Astrocyte (in vitro differentiated cells and primary cell): Measurements from ENCODE around the gene GGCX. TPM values are rescaled to one million over a fixed set of nuclear protein-coding genes. Genes with fewer than 3 reads are reported as not detected.
A peak's percentile ranks its signal among the peaks of the same experiment; 100 is the strongest.

Experiments used
- DNase-seq: peaks from one replicate; pipeline ENCODE4 v3.0.0-alpha.2; 2010; ENCODE audit warnings: low read depth
- FAIRE-seq: peaks from 2 replicates; lab custom pipeline; 2011; peaks lifted over from hg19 to GRCh38; lab: Jason Lieb, UNC
- H2AFZ ChIP-seq: 2 replicates; pipeline ENCODE4 v1.6.0; 2012; ENCODE audit warnings: low read depth, low read length, inconsistent platforms
- H3K27ac ChIP-seq: 2 replicates; pipeline ENCODE4 v1.5.1; 2011; ENCODE audit warnings: low read depth, low read length, inconsistent platforms
- H3K27me3 ChIP-seq: 2 replicates; pipeline ENCODE4 v1.6.0; 2011; ENCODE audit warnings: low read length, inconsistent platforms; ENCODE audit not compliant: insufficient read depth
- H3K36me3 ChIP-seq: 2 replicates; pipeline ENCODE4 v1.5.1; 2011; ENCODE audit warnings: low read length, inconsistent platforms; ENCODE audit not compliant: insufficient read depth
- H3K4me1 ChIP-seq: 2 replicates; pipeline ENCODE4 v1.5.1; 2011; ENCODE audit warnings: low read length, inconsistent platforms; ENCODE audit not compliant: insufficient read depth
- H3K4me2 ChIP-seq: 2 replicates; pipeline ENCODE4 v1.6.0; 2012; ENCODE audit warnings: low read length, inconsistent platforms
- H3K4me3 ChIP-seq: 2 replicates; pipeline ENCODE4 v1.5.1; 2011; ENCODE audit warnings: low read depth, mild to moderate bottlenecking, low read length, inconsistent platforms; ENCODE audit not compliant: insufficient read depth
- H3K79me2 ChIP-seq: 2 replicates; pipeline ENCODE4 v1.6.0; 2012; ENCODE audit warnings: mild to moderate bottlenecking, low read length, inconsistent platforms; ENCODE audit not compliant: insufficient read depth
- H3K9ac ChIP-seq: 2 replicates; pipeline ENCODE4 v1.6.0; 2012; ENCODE audit warnings: mild to moderate bottlenecking, low read length, inconsistent platforms
- H3K9me3 ChIP-seq: 2 replicates; pipeline ENCODE4 v1.5.1; 2012; ENCODE audit warnings: low read depth, mild to moderate bottlenecking, low read length, inconsistent platforms; ENCODE audit not compliant: insufficient read depth
- H4K20me1 ChIP-seq: 2 replicates; pipeline ENCODE4 v1.6.0; 2012; ENCODE audit warnings: low read length, inconsistent platforms; ENCODE audit not compliant: insufficient read depth
- H3K27ac Mint-ChIP-seq: one replicate; pipeline ENCODE4 v1.8.0; 2021; ENCODE audit warnings: mild to moderate bottlenecking, mixed read lengths; ENCODE audit not compliant: unreplicated experiment
- H3K27me3 Mint-ChIP-seq: one replicate; pipeline ENCODE4 v1.8.0; 2021; ENCODE audit warnings: low read depth, mixed read lengths; ENCODE audit not compliant: unreplicated experiment
- H3K36me3 Mint-ChIP-seq: one replicate; pipeline ENCODE4 v1.8.0; 2021; ENCODE audit warnings: low read depth, mixed read lengths; ENCODE audit not compliant: unreplicated experiment
- H3K4me1 Mint-ChIP-seq: one replicate; pipeline ENCODE4 v1.8.0; 2021; ENCODE audit warnings: low read depth, mixed read lengths; ENCODE audit not compliant: unreplicated experiment
- H3K4me3 Mint-ChIP-seq: one replicate; pipeline ENCODE4 v1.8.0; 2021; ENCODE audit warnings: mild to moderate bottlenecking, moderate library complexity, mixed read lengths; ENCODE audit not compliant: unreplicated experiment
- H3K9me3 Mint-ChIP-seq: one replicate; pipeline ENCODE4 v1.8.0; 2021; ENCODE audit warnings: mild to moderate bottlenecking, mixed read lengths; ENCODE audit not compliant: unreplicated experiment
- EZH2 ChIP-seq: IDR thresholded peaks from 2 replicates; pipeline ENCODE4 v1.6.1; 2012; ENCODE audit warnings: mild to moderate bottlenecking, low read length, inconsistent platforms; ENCODE audit not compliant: insufficient read depth
- total RNA-seq: library from RNA; stranded (reverse); gene quantifications from 2 replicates; pipeline ENCODE4 v1.2.1, GENCODE V29; 2021
- TF ChIP-seq, protein P1 (sequence below): IDR thresholded peaks from 2 replicates; pipeline ENCODE4 v1.5.1; 2011; ENCODE audit warnings: low read depth, mild to moderate bottlenecking, inconsistent platforms, low read length, moderate library complexity; ENCODE audit not compliant: insufficient read depth

The GGCX gene
- total RNA-seq, 1 donor from 2014 or later: 79.0 TPM

DNA sequence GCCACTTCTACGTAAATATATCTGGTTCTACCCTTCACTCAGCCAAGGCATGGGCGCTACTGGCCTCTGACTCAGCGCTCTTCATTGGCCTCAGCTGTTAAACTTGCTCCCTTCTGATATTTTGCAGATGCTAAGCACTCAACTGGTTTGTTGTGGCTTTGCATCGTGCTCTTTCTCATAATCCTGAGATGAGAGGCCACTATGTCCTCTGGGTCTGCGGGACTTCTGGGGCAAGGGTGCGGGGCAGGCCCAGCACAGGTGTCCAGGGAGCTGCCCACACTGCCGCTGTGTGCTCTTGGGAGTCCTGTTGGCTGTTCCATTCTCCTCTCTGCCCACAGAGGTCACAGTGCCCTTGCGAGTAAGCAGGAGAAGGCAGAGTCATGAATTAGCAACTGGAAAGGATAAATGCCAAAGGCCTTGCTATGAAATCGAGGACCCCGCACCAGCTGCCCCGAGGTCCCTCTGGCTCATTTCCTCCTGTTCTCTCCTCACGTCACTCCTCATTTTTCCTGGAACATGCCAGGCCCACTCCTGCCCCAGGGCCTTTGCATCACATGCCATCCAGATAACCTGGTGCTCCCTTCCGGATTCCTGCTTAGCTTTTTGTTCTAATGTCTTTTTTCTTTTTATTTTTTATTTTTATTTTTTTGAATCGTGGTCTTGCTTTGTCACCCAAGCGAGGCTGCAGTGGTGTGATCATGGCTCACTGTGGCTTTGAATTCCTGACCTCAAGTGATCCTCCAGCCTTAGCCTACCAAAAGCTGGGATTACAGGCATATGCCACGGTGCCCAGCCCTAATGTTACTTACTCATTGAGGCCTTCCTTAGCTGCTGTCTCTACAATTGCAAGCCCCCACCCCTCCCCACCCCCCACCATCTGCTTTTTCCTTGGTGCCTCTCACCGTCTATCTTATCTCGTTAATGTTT lies 57.2 kb downstream of the GGCX start:
- H3K27me3 ChIP-seq: no peaks in the 10 kb centered on the region
- H3K27ac ChIP-seq: peak overlapping the region; percentile 28
- FAIRE-seq (no peak), DNase-seq (peak; percentile 69)
- Mint-ChIP-seq H3K27me3 (peaks cover 5% of the 10 kb centered on the region), H3K4me3 (no peak overlapping the region), H3K36me3 (no peaks in the 10 kb centered on the region), H3K27ac (no peak overlapping the region), H3K4me1 (peaks cover 15% of the 10 kb centered on the region), H3K9me3 (no peaks in the 10 kb centered on the region)
- H3K4me3 ChIP-seq: no peak overlapping the region
- no peak overlapping the region for H2AFZ ChIP-seq
- peak overlapping the region; percentile 61 for H3K4me2 ChIP-seq
- H3K79me2 ChIP-seq: no peaks in the 10 kb centered on the region
- peaks cover 27% of the 10 kb centered on the region for H3K4me1 ChIP-seq
- H3K9me3 ChIP-seq: no peaks in the 10 kb centered on the region
- H3K9ac ChIP-seq: no peak overlapping the region
- no peaks in the 10 kb centered on the region for H4K20me1 ChIP-seq
- no peaks in the 10 kb centered on the region for H3K36me3 ChIP-seq
- TF ChIP-seq EZH2: no peak
- TF ChIP-seq, protein P1, sequence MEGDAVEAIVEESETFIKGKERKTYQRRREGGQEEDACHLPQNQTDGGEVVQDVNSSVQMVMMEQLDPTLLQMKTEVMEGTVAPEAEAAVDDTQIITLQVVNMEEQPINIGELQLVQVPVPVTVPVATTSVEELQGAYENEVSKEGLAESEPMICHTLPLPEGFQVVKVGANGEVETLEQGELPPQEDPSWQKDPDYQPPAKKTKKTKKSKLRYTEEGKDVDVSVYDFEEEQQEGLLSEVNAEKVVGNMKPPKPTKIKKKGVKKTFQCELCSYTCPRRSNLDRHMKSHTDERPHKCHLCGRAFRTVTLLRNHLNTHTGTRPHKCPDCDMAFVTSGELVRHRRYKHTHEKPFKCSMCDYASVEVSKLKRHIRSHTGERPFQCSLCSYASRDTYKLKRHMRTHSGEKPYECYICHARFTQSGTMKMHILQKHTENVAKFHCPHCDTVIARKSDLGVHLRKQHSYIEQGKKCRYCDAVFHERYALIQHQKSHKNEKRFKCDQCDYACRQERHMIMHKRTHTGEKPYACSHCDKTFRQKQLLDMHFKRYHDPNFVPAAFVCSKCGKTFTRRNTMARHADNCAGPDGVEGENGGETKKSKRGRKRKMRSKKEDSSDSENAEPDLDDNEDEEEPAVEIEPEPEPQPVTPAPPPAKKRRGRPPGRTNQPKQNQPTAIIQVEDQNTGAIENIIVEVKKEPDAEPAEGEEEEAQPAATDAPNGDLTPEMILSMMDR: no peak

DNA sequence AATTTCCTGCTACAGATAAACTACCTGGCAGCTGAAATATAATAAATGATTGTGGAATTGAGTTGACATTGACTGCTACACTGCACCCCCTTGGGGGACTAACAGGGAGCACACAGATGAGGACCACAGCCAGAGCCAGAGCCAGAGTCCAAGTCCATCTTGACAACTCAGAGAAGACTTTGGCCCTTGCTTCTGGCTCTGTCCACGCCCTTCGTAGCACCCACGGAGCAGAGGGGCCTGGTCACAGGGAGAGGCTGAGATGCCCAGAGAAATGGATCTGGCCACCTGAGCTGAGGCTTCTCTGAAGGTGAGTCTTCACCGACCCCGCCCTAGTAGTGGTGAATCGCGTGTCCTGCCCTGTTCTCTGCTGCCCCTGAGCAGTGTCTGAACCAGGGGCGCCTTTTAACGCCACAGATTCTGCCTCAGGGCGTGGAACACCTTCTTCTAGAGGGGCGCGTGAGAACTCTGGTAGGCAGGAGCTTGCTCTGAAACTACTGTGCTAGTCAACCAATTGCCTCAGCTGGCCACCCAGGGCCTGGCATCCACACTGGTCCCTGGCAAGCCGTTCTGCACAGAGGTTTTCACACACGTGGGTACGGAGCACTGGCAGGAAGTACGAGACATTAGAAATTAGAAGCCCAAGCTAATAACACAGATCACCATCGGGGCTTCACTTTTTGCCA lies 58.0 kb downstream of the GGCX start:
- Histone ChIP-seq H3K9ac (no peak overlapping the region), H4K20me1 (no peaks in the 10 kb centered on the region), H3K9me3 (no peaks in the 10 kb centered on the region), H3K36me3 (no peaks in the 10 kb centered on the region), H2AFZ (no peak overlapping the region), H3K27ac (no peak overlapping the region), H3K27me3 (no peaks in the 10 kb centered on the region), H3K4me2 (no peak overlapping the region), H3K4me1 (peaks cover 27% of the 10 kb centered on the region), H3K4me3 (no peak overlapping the region), H3K79me2 (no peaks in the 10 kb centered on the region)
- Mint-ChIP-seq H3K9me3 (no peaks in the 10 kb centered on the region), H3K27ac (no peak overlapping the region), H3K27me3 (peaks cover 5% of the 10 kb centered on the region), H3K36me3 (no peaks in the 10 kb centered on the region), H3K4me3 (no peak overlapping the region), H3K4me1 (peaks cover 19% of the 10 kb centered on the region)
- TF ChIP-seq, protein P1: no peak
- TF ChIP-seq EZH2: no peak
- FAIRE-seq: no peak
- DNase-seq: no peak
